SK-N-MC (cell line): ENCODE data around the gene MZT2B.
"Not testable (repeated sequence)": the region's sequence is repeated elsewhere in the genome, so short reads cannot be mapped to it uniquely, and the experiment has no call there.

Experiments
- DNase-seq: peaks from one replicate; pipeline ENCODE4 v3.0.0-alpha.2; 2011; ENCODE audit warnings: low read depth, low spot score
- H3K27ac ChIP-seq: fragments of 200-600 bp; sonication (generic); 2 replicates; pipeline ENCODE4 v1.5.1; 2016; ENCODE audit warnings: mixed run types
- H3K36me3 ChIP-seq: fragments of 200-600 bp; sonication (generic); 2 replicates; pipeline ENCODE4 v1.6.1; 2017; ENCODE audit warnings: antibody characterized with exemption, low read length, mixed read lengths; ENCODE audit not compliant: insufficient read depth
- H3K4me3 ChIP-seq: fragments of 200-600 bp; sonication (generic); 2 replicates; pipeline ENCODE4 v1.5.1; 2016
- H3K9ac ChIP-seq: fragments of 200-600 bp; sonication (generic); 2 replicates; pipeline ENCODE4 v1.8.0; 2017; ENCODE audit warnings: mixed run types, mixed read lengths; ENCODE audit not compliant: insufficient read length
- H3K9me3 ChIP-seq: fragments of 200-600 bp; sonication (generic); 2 replicates; pipeline ENCODE4 v1.6.1; 2017; ENCODE audit warnings: low read depth, mild to moderate bottlenecking, antibody characterized with exemption, low read length, moderate library complexity, mixed read lengths
- EZH2 ChIP-seq: fragments of 200-600 bp; sonication (generic); IDR thresholded peaks from one replicate; pipeline ENCODE4 v1.6.1; 2017; ENCODE audit warnings: antibody characterized with exemption
- POLR2AphosphoS5 ChIP-seq: IDR thresholded peaks from 2 replicates; pipeline ENCODE4 v1.6.1; 2012; ENCODE audit warnings: mild to moderate bottlenecking, low read depth, low read length, borderline replicate concordance

The MZT2B gene

GRCh38 chr2:130196052-130196451, 14.0 kb downstream of the MZT2B start:
- H3K27ac ChIP-seq, H3K9me3 ChIP-seq, H3K36me3 ChIP-seq, DNase-seq, H3K4me3 ChIP-seq, H3K9ac ChIP-seq: not testable (repeated sequence)

GRCh38 chr2:130198343-130198742, 16.3 kb downstream of the MZT2B start, which contains the start of gene TUBA3E:
Gene TUBA3E (minus strand): TSS chr2:130198439. CDS start chr2:130198360, 79 bp downstream.
- Histone ChIP-seq H3K9me3 (no peaks in the 10 kb centered on the region), H3K9ac (no peak within 1 kb of the TSS), H3K4me3 (no peak within 1 kb of the TSS), H3K36me3 (no peaks in the 10 kb centered on the region), H3K27ac (no peak within 1 kb of the TSS)
- TF ChIP-seq POLR2AphosphoS5 (no peak), EZH2 (no peak)
- no peak for DNase-seq

GRCh38 chr2:130202518-130202917, 20.5 kb downstream of the MZT2B start:
- not testable (repeated sequence) for H3K4me3 ChIP-seq, H3K36me3 ChIP-seq, H3K9ac ChIP-seq, DNase-seq, H3K27ac ChIP-seq, H3K9me3 ChIP-seq

GRCh38 chr2:130203150-130203549, 21.1 kb downstream of the MZT2B start:
- not testable (repeated sequence) for H3K27ac ChIP-seq, H3K9me3 ChIP-seq, H3K4me3 ChIP-seq, DNase-seq, H3K36me3 ChIP-seq, H3K9ac ChIP-seq

GRCh38 chr2:130207051-130207450, 25.0 kb downstream of the MZT2B start:
- not testable (repeated sequence) for H3K9ac ChIP-seq, DNase-seq, H3K36me3 ChIP-seq, H3K4me3 ChIP-seq, H3K9me3 ChIP-seq, H3K27ac ChIP-seq

GRCh38 chr2:130219147-130219546, 37.1 kb downstream of the MZT2B start:
- H3K9ac ChIP-seq: not testable (repeated sequence)

GRCh38 chr2:130220505-130220904, 38.4 kb downstream of the MZT2B start:
- not testable (repeated sequence) for DNase-seq, H3K4me3 ChIP-seq, H3K9me3 ChIP-seq, H3K36me3 ChIP-seq, H3K27ac ChIP-seq, H3K9ac ChIP-seq

More at GRCh38 chr2:130219147-130219546, 37.1 kb downstream of the MZT2B start:
- not testable (repeated sequence) for H3K9me3 ChIP-seq, DNase-seq, H3K4me3 ChIP-seq, H3K27ac ChIP-seq, H3K36me3 ChIP-seq

GRCh38 chr2:130222523-130222922, 40.5 kb downstream of the MZT2B start:
- not testable (repeated sequence) for H3K36me3 ChIP-seq, H3K9me3 ChIP-seq, DNase-seq, H3K9ac ChIP-seq, H3K4me3 ChIP-seq, H3K27ac ChIP-seq

GRCh38 chr2:130228005-130228404, 45.9 kb downstream of the MZT2B start:
- not testable (repeated sequence) for H3K36me3 ChIP-seq, H3K4me3 ChIP-seq, H3K27ac ChIP-seq, H3K9me3 ChIP-seq, DNase-seq, H3K9ac ChIP-seq

- not testable (repeated sequence) for H3K9ac ChIP-seq, H3K4me3 ChIP-seq, H3K9me3 ChIP-seq, H3K27ac ChIP-seq, H3K36me3 ChIP-seq, DNase-seq
These were observed 46.6 kb downstream of the MZT2B start for GRCh38 chr2:130228467-130229160.

- H3K4me3 ChIP-seq, H3K36me3 ChIP-seq, H3K9ac ChIP-seq, DNase-seq, H3K27ac ChIP-seq, H3K9me3 ChIP-seq: not testable (repeated sequence)
These were observed 47.1 kb downstream of the MZT2B start for GRCh38 chr2:130229161-130229510.

GRCh38 chr2:130230376-130230775, 48.3 kb downstream of the MZT2B start:
- H3K9ac ChIP-seq, DNase-seq, H3K4me3 ChIP-seq, H3K9me3 ChIP-seq, H3K36me3 ChIP-seq, H3K27ac ChIP-seq: not testable (repeated sequence)

GRCh38 chr2:130230907-130231306, 48.8 kb downstream of the MZT2B start:
- H3K36me3 ChIP-seq, H3K9me3 ChIP-seq, H3K27ac ChIP-seq, H3K9ac ChIP-seq, DNase-seq, H3K4me3 ChIP-seq: not testable (repeated sequence)
